GM19238 (cell line): ENCODE results near the gene HSP90AA1.
"Not testable (repeated sequence)": the region's sequence is repeated elsewhere in the genome, so short reads cannot be mapped to it uniquely, and the experiment has no call there.

ENCODE experiments used
- DNase-seq: peaks from one replicate; pipeline ENCODE4 v3.0.0; 2011; ENCODE audit warnings: low spot score; ENCODE audit not compliant: insufficient read length

The HSP90AA1 gene

DNA sequence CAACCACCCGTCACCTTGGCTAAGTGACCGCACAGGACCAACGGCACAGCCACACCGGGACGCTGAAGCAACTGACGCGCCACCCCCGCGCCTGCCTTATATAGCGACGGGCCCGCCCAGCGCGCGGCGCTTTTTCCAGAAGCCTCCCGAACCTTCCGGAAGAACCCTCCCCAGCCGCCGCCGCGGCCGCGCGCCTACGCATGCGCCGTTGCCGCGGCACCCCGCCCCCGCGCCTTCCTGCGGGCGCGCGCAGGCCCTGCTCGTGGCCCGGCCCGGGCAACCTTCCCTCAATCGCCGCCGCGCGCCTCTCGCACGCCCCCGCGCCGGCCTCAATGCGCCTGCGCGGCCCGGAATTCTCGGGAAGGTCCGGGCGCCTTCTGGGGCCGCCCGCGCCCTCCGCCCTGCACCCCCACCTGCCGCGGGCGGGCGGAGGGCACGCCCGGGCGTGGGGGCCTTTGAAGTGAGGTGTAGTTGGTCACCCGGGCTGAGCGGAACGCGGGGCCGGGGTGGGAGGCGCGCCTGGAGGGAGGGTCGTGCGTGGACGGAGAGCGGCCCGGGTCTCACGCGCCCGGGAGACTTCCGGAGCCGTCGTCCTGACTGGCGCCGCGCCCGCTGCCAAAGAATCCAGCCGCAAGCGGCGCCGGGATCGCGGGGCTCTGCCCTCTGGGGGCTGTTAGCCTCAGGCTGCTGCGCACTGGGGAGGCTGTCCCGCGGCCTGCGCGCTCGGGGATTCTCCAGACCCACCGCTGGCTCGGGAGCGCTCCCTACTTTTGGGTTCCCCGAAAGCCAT lies at the start of gene HSP90AA1:
Gene HSP90AA1 (minus strand): TSS at position 73 of the 790 bp plus-strand sequence. CDS start 666 bp downstream, outside the sequence.
- peak; percentile 95 for DNase-seq

DNA sequence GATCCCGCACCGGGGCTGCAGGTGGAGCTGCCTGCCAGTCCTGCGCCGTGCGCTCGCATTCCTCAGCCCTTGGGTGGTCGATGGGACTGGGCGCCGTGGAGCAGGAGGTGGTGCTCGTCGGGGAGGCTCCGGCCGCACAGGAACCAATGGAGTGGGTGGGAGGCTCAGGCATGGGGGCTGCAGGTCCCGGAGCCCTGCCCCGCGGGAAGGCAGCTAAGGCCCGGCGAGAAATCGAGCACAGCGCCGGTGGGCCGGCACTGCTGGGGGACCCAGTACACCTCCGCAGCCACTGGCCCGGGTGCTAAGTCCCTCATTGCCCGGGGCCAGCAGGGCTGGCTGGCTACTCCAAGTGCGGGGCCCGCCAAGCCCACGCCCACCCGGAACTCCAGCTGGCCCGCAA lies 48.6 kb upstream of the HSP90AA1 start:
- not testable (repeated sequence) for DNase-seq

DNA sequence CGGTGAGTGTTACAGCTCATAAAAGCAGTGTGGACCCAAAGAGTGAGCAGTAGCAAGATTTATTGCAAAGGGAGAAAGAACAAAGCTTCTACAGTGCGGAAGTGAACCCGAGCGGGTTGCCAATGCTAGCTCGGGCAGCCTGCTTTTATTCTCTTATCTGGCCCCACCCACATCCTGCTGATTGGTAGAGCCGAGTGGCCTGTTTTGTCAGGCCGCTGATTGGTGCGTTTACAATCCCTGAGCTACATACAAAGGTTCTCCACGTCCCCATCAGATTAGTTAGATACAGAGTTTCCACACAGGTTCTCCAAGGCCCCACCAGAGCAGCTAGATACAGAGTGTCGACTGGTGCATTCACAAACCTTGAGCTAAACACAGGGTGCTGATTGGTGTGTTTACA lies 47.9 kb upstream of the HSP90AA1 start:
- DNase-seq: not testable (repeated sequence)

GRCh38 chr14:102134021-102134420 lies 47.2 kb upstream of the HSP90AA1 start:
- not testable (repeated sequence) for DNase-seq

DNA sequence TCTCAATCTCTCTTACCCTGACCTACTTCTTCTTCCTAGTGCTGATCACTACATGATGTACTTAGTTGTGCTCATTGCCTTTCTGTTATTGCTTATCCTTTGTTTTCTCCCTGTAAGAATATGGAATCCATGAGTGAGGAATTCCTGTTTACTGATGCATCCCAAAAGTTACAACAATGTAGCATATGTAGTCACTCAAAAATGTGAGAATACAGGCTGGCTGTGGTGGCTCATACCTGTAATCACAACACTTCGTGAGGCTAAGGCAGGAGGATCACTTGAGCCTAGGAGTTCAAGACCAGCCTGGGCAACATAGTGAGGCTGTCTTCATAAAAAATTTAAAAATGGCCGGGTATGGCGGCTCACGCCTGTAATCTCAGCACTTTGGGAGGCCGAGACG lies 44.9 kb upstream of the HSP90AA1 start:
- no peak for DNase-seq

- no peak for DNase-seq
Measured at GRCh38 chr14:102126807-102127455, 40.1 kb upstream of the HSP90AA1 start.

- no peak for DNase-seq
Measured at GRCh38 chr14:102125546-102125945, 38.7 kb upstream of the HSP90AA1 start.

DNA sequence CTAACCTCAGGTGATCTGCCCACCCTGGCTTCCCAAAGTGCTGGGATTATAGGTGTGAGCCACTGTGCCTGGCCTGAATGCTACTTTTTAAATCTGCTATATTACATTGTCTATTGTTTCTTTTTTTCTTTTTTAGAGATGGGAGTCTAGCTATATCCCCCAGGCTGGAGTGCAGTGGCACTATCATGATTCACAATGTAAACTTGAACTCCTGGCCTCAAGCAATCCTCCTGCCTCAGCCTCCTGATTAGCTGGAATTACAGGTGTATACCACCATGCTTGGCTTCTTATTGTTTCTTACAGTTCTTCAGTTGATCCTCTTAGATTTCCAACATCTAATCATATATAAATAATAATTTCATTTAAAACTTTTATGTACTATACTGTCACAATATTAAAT lies 37.6 kb upstream of the HSP90AA1 start:
- DNase-seq: no peak

DNA sequence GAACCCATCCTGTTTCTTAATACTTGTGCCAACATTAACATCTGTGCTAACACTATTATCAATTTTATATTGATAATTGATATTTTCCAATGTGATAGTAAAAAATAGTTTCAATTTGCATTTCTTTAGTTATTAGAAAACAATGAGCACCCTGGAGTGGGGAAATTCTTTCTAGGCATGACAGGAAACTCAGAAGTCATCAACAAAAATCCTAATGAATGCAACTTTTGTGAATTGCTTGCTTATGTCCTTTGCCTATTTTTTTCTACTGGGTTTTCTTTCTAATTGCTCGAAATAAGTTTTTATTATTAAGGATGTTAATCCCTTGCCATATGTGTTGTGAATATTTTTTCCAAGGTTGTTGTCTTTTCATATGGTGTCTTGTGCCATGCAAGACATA lies 34.7 kb upstream of the HSP90AA1 start:
- DNase-seq: no peak

- no peak for DNase-seq
Measured at GRCh38 chr14:102120888-102121287, 34.0 kb upstream of the HSP90AA1 start.

GRCh38 chr14:102117852-102118251 lies 31.0 kb upstream of the HSP90AA1 start:
- DNase-seq: no peak

- no peak for DNase-seq
Measured at GRCh38 chr14:102116361-102117180, 29.7 kb upstream of the HSP90AA1 start.

- no peak for DNase-seq
Measured at GRCh38 chr14:102111101-102111500, 24.3 kb upstream of the HSP90AA1 start.

DNA sequence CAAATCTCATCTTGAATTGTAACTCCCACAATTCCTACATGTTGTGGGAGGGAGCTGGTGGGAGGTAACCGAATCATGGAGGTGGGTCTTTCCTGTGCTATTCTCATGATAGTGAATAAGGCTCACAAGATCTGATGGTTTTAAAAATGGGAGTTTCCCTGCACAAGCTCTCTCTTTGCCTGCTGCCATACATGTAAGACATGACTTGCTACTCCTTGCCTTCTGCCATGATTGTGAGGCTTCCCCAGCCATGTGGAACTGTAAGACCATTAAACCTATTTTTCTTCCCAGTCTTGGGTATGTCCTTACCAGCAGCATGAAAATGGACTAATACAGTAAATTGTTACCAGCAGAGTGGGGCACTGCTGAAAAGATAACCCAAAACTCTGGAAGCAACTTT lies 22.5 kb upstream of the HSP90AA1 start:
- not testable (repeated sequence) for DNase-seq

DNA sequence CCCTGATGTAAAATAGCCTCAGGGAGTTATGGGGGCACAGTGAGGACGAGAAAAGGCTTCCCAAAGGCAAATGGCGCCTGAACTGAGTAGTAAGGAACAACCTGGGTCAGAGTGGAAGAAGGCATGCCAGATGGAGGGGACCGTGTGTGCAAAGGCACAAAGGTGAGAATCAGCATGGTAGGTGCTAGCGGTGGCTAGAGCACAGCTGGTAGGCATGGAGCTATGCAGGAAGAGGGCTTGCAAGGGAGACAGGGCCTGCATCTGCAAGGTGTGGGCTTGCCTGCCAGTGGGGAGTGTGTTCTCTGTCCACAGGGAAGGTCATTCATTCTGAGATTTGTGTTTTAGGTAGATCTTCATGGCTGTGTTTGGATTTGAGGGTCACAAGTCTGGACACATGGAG lies 18.5 kb upstream of the HSP90AA1 start:
- DNase-seq: no peak

DNA sequence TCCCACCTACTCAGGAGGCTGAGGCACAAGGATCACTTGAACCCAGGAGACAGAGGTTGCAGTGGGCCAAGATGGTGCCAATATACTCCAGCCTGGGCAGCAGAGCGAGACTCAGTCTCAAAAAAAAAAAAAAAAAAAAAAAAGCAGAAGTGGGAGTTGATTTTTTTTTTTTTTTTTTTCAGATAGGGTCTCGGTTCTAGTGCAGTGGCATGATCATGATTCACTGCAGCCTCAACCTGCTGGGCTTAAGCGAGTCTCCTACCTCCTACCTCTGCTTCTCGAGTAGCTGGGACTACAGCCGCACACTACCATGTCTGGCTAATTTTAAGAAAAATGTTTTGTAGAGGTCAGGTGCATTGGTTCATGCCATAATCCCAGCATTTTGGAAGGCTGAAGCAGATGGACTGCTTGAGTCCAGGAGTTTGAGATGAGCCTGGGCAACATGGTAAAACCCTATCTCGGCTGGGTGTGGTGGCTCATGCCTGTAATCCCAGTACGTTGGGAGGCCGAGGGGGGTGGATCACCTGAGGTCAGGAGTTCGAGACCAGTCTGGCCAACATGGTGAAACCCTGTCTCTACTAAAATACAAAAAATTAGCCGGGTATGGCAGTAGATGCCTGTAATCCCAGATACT lies 16.3 kb upstream of the HSP90AA1 start:
- no peak for DNase-seq

GRCh38 chr14:102097441-102098135 lies 10.7 kb upstream of the HSP90AA1 start:
- no peak for DNase-seq

GRCh38 chr14:102096569-102097188 lies 9.8 kb upstream of the HSP90AA1 start:
- DNase-seq: peak; percentile 37

DNA sequence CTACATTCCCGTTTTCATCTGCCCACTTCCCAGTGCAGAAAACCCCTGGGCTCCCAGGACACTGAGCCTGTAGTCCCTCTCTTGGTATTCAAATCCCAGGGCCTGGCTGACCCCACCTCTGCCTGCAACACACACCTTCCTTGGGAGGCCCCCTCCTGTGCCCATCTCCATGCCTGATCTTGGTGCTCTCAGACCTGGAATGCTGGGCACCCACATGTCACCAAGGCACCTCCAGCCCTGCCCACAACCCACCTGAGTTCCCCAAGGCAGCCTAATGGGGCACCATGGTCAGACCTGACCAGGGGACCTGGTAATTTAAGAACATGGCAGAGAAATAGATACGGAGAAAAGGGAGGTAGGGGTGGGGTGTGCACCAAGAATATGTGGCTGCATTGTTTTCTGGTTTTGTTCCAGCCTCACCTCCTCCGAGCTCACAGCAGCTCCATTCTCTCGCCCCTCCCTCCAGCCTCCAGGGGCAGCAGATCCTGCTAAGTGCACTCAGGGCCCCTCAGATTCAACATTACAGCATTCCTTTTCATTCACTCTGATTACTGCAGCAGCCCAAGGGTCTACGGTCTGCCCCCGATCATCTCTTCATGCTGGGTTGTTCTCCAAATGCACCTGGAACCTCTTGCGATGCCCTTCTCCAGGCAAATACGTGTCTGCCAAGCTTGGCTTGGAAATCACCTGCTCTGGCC lies 9.2 kb upstream of the HSP90AA1 start:
- DNase-seq: no peak
